AG04449 (cell line): ENCODE measurements around the gene KRT80.

Experiments
- CTCF ChIA-PET: fragments of 350-600 bp; formaldehyde crosslinking; extraction: SDS; loops from one replicate; lab custom pipeline; 2021; ENCODE audit warnings: antibody characterized with exemption; lab: Yijun Ruan, JAX
- POLR2A ChIA-PET: fragments of 400-600, 350-600 bp; formaldehyde crosslinking; extraction: SDS; loops from one replicate; lab custom pipeline; 2020; ENCODE audit warnings: antibody characterized with exemption, inconsistent platforms; lab: Yijun Ruan, JAX
- DNase-seq: peaks from one replicate; pipeline ENCODE4 v3.0.0-alpha.2; 2010; ENCODE audit warnings: low read depth, low spot score
- H3K4me3 ChIP-seq: 2 replicates; pipeline ENCODE4 v1.5.1; 2011; ENCODE audit warnings: low read depth, mild to moderate bottlenecking, control low read depth, low read length
- CTCF ChIP-seq: IDR thresholded peaks from one replicate; pipeline ENCODE4 v1.5.1; 2011; ENCODE audit warnings: mild to moderate bottlenecking, moderate library complexity, low read length, control low read depth, inconsistent platforms; ENCODE audit not compliant: insufficient read depth; ENCODE audit errors: missing control alignments

The KRT80 gene

GRCh38 chr12:52189376-52190174 lies 2.2 kb downstream of the KRT80 start:
- no peak for TF ChIP-seq CTCF
- ChIA-PET CTCF (interaction anchor here (0.6 to 7.6 kb wide), 12 partner anchors 8 to 690 kb away, joined by 3 to 71 read pairs (median 4); no protein-coding TSS in a partner anchor), POLR2A (interaction anchor here (0.6 to 1.2 kb wide), 3 partner anchors 8 to 43 kb away, joined by 3 read pairs; no protein-coding TSS in a partner anchor)
- no peak overlapping the region for H3K4me3 ChIP-seq
- no peak for DNase-seq

DNA sequence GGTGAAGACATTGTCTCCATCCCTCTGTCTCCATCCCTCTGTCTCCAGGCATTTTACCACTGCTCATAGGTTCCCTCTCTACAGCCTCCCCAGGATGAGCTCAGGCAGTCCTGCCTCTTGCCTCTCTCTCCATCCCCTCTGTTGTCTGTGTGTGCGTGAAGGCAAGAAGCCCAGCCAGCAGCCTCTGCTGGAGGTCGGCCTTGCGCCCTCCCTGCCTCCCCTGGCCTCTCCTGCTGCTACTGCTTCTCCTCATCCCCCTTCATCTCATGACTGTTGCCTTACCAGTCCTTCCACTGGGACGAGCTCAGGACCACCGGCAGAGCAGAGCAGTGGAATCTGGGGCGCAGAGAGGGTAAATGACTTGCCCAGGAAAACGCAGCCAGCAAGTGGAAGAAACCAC lies 3.2 kb downstream of the KRT80 start:
- ChIA-PET POLR2A (no interaction called here), CTCF (interaction anchor here (0.6 to 7.6 kb wide), 6 partner anchors 8 to 145 kb away, joined by 3 to 71 read pairs (median 4); no protein-coding TSS in a partner anchor)
- no peak for DNase-seq

DNA sequence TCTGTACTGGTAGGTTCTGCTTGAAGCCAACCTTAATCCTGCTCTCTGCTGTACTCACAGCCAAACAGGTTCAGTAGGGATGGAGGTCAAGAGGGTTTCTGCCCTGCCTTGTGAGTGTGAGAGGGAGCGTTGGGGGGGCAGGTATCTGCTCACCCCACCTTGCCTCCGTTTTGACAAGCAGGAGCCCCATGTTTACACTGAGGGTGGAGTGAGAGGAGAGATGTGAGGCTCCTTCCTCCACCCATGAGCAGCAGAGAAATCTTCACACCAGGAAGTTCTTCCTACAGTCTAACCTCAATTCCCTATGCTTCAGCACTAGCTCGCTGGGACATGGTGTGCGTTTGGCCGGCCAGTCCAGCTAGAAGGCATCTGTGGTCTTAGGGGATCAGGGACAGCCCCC lies 4.2 kb downstream of the KRT80 start:
- H3K4me3 ChIP-seq: no peak overlapping the region
- DNase-seq: no peak
- POLR2A ChIA-PET: no interaction called here
- CTCF ChIA-PET: interaction anchor here (1.3 to 7.6 kb wide), 4 partner anchors 12 to 65 kb away, joined by 3 to 71 read pairs (median 5); no protein-coding TSS in a partner anchor
- no peak for TF ChIP-seq CTCF

More for the DNA sequence above, 3.2 kb downstream of the KRT80 start:
- TF ChIP-seq CTCF: no peak
- H3K4me3 ChIP-seq: no peak overlapping the region

DNA sequence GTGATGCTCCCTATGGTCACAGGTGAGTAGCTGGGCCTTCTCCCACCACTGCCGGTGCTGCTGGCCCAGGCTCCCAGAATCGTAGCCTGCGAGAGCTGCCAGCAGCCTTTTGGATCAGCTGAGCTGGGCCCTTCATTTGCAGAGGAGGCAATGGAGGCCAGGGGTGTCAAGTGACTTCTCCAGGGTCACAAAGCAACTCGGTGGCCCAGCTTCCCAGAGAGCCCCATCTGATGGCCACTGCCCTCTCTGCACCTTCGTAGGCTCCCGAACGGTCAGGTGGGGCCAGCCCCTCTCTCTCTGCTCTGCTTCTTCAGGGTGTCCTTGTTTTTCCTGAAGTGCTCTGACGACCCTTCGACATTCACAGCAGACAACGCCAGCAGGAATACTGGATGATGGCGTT lies 4.6 kb downstream of the KRT80 start:
- no peak overlapping the region for H3K4me3 ChIP-seq
- DNase-seq: no peak
- CTCF ChIA-PET: interaction anchor here (1.3 to 7.6 kb wide), 5 partner anchors 11 to 65 kb away, joined by 3 to 71 read pairs (median 4); no protein-coding TSS in a partner anchor
- POLR2A ChIA-PET: no interaction called here
- TF ChIP-seq CTCF: no peak

GRCh38 chr12:52186118-52186840 lies 5.5 kb downstream of the KRT80 start:
- H3K4me3 ChIP-seq: no peak overlapping the region
- ChIA-PET POLR2A (interaction anchor here (0.6 to 1.2 kb wide), 4 partner anchors 9 to 39 kb away, joined by 3 to 8 read pairs (median 4); no protein-coding TSS in a partner anchor), CTCF (interaction anchor here (1.0 to 4.6 kb wide), 16 partner anchors 9 to 141 kb away, joined by 3 to 29 read pairs (median 4); partner anchors contain the start of gene KRT86)
- DNase-seq: peak; percentile 46
- no peak for TF ChIP-seq CTCF
